Esophagus squamous epithelium (tissue), 5 donors: ENCODE data around the gene COL4A1. TPM values are rescaled to one million over a fixed set of nuclear protein-coding genes. Genes with fewer than 3 reads are reported as not detected.
A peak's percentile ranks its signal among the peaks of the same experiment; 100 is the strongest.

Source experiments
- DNase-seq: peaks from one replicate; lab custom pipeline; 2025; lab: John Stamatoyannopoulos, UW
- H3K27ac ChIP-seq, 4 donors: fragments of 200-600 bp; sonication (generic); one replicate each; pipeline ENCODE4 v1.5.1; 2016 to 2019; ENCODE audit warnings: mild to moderate bottlenecking in 1 of 4
- H3K27me3 ChIP-seq, 4 donors: fragments of 200-600 bp; sonication (generic); 1 replicate in 3 of 4; 2 replicates in 1 of 4; pipeline versions ENCODE4 v1.5.1 to v1.6.0; 2017 to 2021; ENCODE audit warnings: antibody characterized with exemption in 1 of 4
- H3K36me3 ChIP-seq, 3 donors: fragments of 200-600 bp; sonication (generic); one replicate each; pipeline ENCODE4 v1.5.1; 2016 to 2019
- H3K4me1 ChIP-seq, 3 donors: fragments of 200-600 bp; sonication (generic); one replicate each; pipeline ENCODE4 v1.5.1; 2017 to 2019
- H3K4me3 ChIP-seq, 4 donors: fragments of 200-600 bp; sonication (generic); 1 replicate in 3 of 4; 2 replicates in 1 of 4; pipeline ENCODE4 v1.5.1; 2016 to 2019; ENCODE audit warnings: mild to moderate bottlenecking in 2 of 4, moderate library complexity in 1 of 4
- H3K9me3 ChIP-seq, 3 donors: fragments of 200-600 bp; sonication (generic); one replicate each; pipeline ENCODE4 v1.5.1; 2016 to 2019
- CTCF ChIP-seq, 6 experiments: fragments of 450-650 bp in 4 of 6; fragments of 200-600 bp in 2 of 6; sonication (generic) in 2 of 6; IDR thresholded peaks; one replicate each; pipeline ENCODE4 v1.5.1; 2016 to 2019; ENCODE audit warnings: antibody characterized with exemption in 6 of 6, mild to moderate bottlenecking in 4 of 6, moderate library complexity in 4 of 6
- POLR2A ChIP-seq, 4 donors: fragments of 450-650 bp; IDR thresholded peaks; one replicate each; pipeline ENCODE4 v1.6.1; 2017; ENCODE audit warnings: antibody characterized with exemption in 4 of 4, mild to moderate bottlenecking in 4 of 4, moderate library complexity in 3 of 4
- WGBS, 2 donors: methylation state at CpG; one replicate each; pipeline ENCODE4 v1.1.5; 2018; 5-methylcytosine and 5-hydroxymethylcytosine counted together
- intact Hi-C: fragments of 100-400 bp; cut with DNase I; formaldehyde crosslinking; loops from one replicate; pipeline ENCODE4 v1.15.0; 2022
- total RNA-seq, 4 donors: library from RNA; depleted of rRNA; stranded (reverse); fragments of >200 nt; gene quantifications; one replicate each; pipeline ENCODE4 v1.1.0, GENCODE V29; 2016
- donor health status: DM: yes; HTN: yes; CAD: no.

COL4A1 gene
- total RNA-seq, 4 donors from 2014 or later: 8.9 to 97.1 (median 40.2) TPM

- TF ChIP-seq CTCF (IDR thresholded peaks at IDR 0.05) (no peak), POLR2A (IDR thresholded peaks at IDR 0.05) (no peak)
- intact Hi-C loops: no loop called here
- DNase-seq: no peak
- no peaks in the 10 kb centered on the region for H3K9me3 ChIP-seq
- H3K4me1 ChIP-seq: peaks cover 5 to 73% (median 44%) of the 10 kb centered on the region in 3 donors
- H3K36me3 ChIP-seq: no peaks in the 10 kb centered on the region
- WGBS, 2 donors: 66 to 81% methylated on average over 9 of the region's 11 CpGs
- peak overlapping the region in 1 of 4 donors; percentile 0 for H3K4me3 ChIP-seq
- H3K27ac ChIP-seq: peak overlapping the region in 3 of 4 donors; percentile 69 to 78 (median 70)
- H3K27me3 ChIP-seq: no peaks in the 10 kb centered on the region
Measured at GRCh38 chr13:110262082-110262436, 44.9 kb downstream of the COL4A1 start.

GRCh38 chr13:110261166-110262081 is 45.5 kb downstream of the COL4A1 start:
- Histone ChIP-seq H3K36me3 (no peaks in the 10 kb centered on the region), H3K9me3 (no peaks in the 10 kb centered on the region), H3K4me3 (no peak overlapping the region), H3K27ac (peak overlapping the region in 3 of 4 donors; percentile 69 to 78 (median 70)), H3K27me3 (no peaks in the 10 kb centered on the region), H3K4me1 (peaks cover 5 to 71% (median 46%) of the 10 kb centered on the region in 3 donors)
- no peak for DNase-seq
- TF ChIP-seq CTCF (IDR thresholded peaks at IDR 0.05) (no peak), POLR2A (IDR thresholded peaks at IDR 0.05) (no peak)
- intact Hi-C loops: no loop called here
- 92% methylated on average over 6 to 11 of the region's 19 CpGs for WGBS, 2 donors

- Histone ChIP-seq H3K9me3 (no peaks in the 10 kb centered on the region), H3K27ac (peak overlapping the region in 3 of 4 donors; percentile 51 to 73 (median 58)), H3K4me1 (peaks cover 5 to 58% (median 46%) of the 10 kb centered on the region in 3 donors), H3K36me3 (no peaks in the 10 kb centered on the region), H3K27me3 (no peaks in the 10 kb centered on the region), H3K4me3 (no peak overlapping the region)
- intact Hi-C loops: no loop called here
- WGBS, 2 donors: 42 to 51% methylated on average over 6 of the region's 6 CpGs
- no peak for DNase-seq
- TF ChIP-seq POLR2A (IDR thresholded peaks at IDR 0.05): no peak
- no peak for TF ChIP-seq CTCF (IDR thresholded peaks at IDR 0.05)
Measured at GRCh38 chr13:110259651-110260050, 47.3 kb downstream of the COL4A1 start.

GRCh38 chr13:110258876-110259631 is 47.9 kb downstream of the COL4A1 start:
- H3K27me3 ChIP-seq: no peaks in the 10 kb centered on the region
- no peaks in the 10 kb centered on the region for H3K36me3 ChIP-seq
- DNase-seq: no peak
- WGBS, 2 donors: 68 to 70% methylated on average over 12 of the region's 12 CpGs
- no peaks in the 10 kb centered on the region for H3K9me3 ChIP-seq
- H3K4me3 ChIP-seq: no peak overlapping the region
- no peak for TF ChIP-seq POLR2A (IDR thresholded peaks at IDR 0.05)
- TF ChIP-seq CTCF (IDR thresholded peaks at IDR 0.05): no peak
- H3K27ac ChIP-seq: peak overlapping the region in 3 of 4 donors; percentile 51 to 73 (median 58)
- intact Hi-C loops: no loop called here
- H3K4me1 ChIP-seq: peaks cover 5 to 52% (median 40%) of the 10 kb centered on the region in 3 donors
